HG03039 (cell line): Measurements from ENCODE around the gene SLAMF7.

ENCODE experiments used
- ATAC-seq: cut with Tn5 transposase; IDR thresholded peaks from one replicate; pipeline ENCODE4 v1.9.1; 2021; ENCODE audit warnings: mild to moderate bottlenecking, moderate library complexity; ENCODE audit not compliant: unreplicated experiment

The SLAMF7 gene

DNA sequence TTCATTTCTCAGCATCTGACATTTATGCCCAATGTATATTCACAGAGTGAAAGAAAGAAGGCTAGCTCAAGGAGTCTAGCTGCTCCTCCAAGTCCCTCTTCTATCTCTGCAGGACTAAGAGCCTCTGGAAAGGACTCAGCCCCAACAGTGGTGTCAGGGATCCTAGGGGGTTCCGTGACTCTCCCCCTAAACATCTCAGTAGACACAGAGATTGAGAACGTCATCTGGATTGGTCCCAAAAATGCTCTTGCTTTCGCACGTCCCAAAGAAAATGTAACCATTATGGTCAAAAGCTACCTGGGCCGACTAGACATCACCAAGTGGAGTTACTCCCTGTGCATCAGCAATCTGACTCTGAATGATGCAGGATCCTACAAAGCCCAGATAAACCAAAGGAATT is 60.6 kb downstream of the SLAMF7 start:
- ATAC-seq = no peak

DNA sequence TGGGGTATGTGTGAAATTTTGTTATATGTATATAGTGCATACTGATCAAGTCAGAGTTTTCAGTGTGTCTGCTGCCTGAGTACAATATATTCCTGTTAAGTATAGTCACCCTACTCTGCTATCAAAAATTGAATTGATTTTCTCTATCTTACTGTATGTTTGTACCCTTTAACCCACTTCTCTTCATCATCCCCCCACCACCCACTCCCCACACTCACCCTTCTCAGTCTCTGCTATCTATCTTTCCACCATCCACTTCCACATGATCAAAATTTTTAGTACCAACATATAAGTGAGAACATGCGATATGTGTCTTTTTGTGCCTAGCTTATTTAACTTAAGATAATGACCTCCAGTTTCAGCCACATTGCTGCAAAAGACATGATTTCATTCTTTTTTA is 61.1 kb downstream of the SLAMF7 start:
- no peak for ATAC-seq

GRCh38 chr1:160800645-160801408 is 61.8 kb downstream of the SLAMF7 start:
- ATAC-seq = no peak

DNA sequence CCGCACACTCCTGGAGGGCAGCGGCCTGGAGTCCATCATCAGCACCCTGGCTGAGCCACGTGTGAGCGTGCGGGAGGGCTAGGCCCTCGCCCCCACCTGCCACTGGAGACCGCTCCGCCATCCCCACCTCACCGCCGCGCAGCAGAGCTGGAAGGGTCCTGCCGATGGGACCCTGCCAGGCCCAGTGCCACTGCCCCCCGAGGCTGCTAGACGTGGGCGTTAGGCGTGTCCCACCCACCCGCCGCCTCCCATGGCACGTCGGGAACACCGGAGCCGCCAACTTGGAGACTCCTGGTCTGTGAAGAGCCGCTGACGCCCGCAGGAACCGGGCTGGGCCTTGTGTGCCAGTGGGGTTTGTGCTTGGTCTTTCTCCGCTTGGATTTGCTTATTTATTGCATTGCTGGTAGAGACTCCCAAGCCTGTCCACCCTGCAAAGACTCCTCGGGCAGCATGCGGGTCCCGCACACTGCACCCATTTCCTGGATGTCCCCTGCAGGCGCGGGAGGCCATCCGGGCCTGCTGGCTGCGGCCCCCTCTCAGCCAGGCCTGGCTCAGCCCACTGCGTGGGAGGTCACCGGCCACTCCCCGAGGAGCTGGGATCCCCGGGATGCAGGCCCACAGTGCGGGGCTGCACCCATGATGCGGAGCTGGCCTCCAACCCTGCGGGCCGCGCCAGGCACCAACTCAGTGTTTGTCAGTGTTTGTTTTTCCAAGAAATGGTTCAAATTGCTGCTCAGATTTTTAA is 63.0 kb downstream of the SLAMF7 start:
- no peak for ATAC-seq
